Measurements from ENCODE around the gene PPP2R2B.

PPP2R2B gene

GRCh38 chr5:146860213-146860893 lies 18.2 kb downstream of the PPP2R2B start:
- TF ChIP-seq REST (IDR thresholded peaks at IDR 0.05; ENCODE audit: insufficient replicate concordance, low read depth) (no peak), POLR2AphosphoS5 (IDR thresholded peaks at IDR 0.05; ENCODE audit: low read depth) (no peak), GABPA (IDR thresholded peaks at IDR 0.05; ENCODE audit: low read depth) (no peak), CTCF (IDR thresholded peaks at IDR 0.05; ENCODE audit: insufficient read depth, low read length) (no peak), SPI1 (IDR thresholded peaks at IDR 0.05; ENCODE audit: borderline replicate concordance, low read depth) (no peak)
- Histone ChIP-seq H3K27me3 (ENCODE audit: insufficient read depth, poor library complexity, severe bottlenecking) (no peaks in the 10 kb centered on the region), H3K4me3 (replicated peaks; ENCODE audit: insufficient read depth, low read length) (no peak overlapping the region), H3K27ac (replicated peaks) (no peak overlapping the region)
- DNase-seq (ENCODE audit: low read depth in 1 of 2, low spot score in 1 of 2), result no peak

- Histone ChIP-seq H3K27me3 (ENCODE audit: insufficient read depth, poor library complexity, severe bottlenecking) (no peaks in the 10 kb centered on the region), H3K4me3 (replicated peaks; ENCODE audit: insufficient read depth, low read length) (no peak overlapping the region), H3K27ac (replicated peaks) (no peak overlapping the region)
- TF ChIP-seq GABPA (IDR thresholded peaks at IDR 0.05; ENCODE audit: low read depth) (no peak), CTCF (IDR thresholded peaks at IDR 0.05; ENCODE audit: insufficient read depth, low read length) (no peak), SPI1 (IDR thresholded peaks at IDR 0.05; ENCODE audit: borderline replicate concordance, low read depth) (no peak), POLR2AphosphoS5 (IDR thresholded peaks at IDR 0.05; ENCODE audit: low read depth) (no peak), REST (IDR thresholded peaks at IDR 0.05; ENCODE audit: insufficient replicate concordance, low read depth) (no peak)
- no peak for DNase-seq (ENCODE audit: low read depth in 1 of 2, low spot score in 1 of 2)
These were observed 26.5 kb downstream of the PPP2R2B start for GRCh38 chr5:146852089-146852488.

- TF ChIP-seq REST (IDR thresholded peaks at IDR 0.05; ENCODE audit: insufficient replicate concordance, low read depth) (no peak), POLR2AphosphoS5 (IDR thresholded peaks at IDR 0.05; ENCODE audit: low read depth) (no peak), GABPA (IDR thresholded peaks at IDR 0.05; ENCODE audit: low read depth) (no peak), SPI1 (IDR thresholded peaks at IDR 0.05; ENCODE audit: borderline replicate concordance, low read depth) (no peak), CTCF (IDR thresholded peaks at IDR 0.05; ENCODE audit: insufficient read depth, low read length) (no peak)
- no peak for DNase-seq (ENCODE audit: low read depth in 1 of 2, low spot score in 1 of 2)
- H3K27ac ChIP-seq (replicated peaks), result no peak overlapping the region
These were observed 27.4 kb downstream of the PPP2R2B start for GRCh38 chr5:146851133-146851532.

More at GRCh38 chr5:146851133-146851532, 27.4 kb downstream of the PPP2R2B start:
- H3K4me3 ChIP-seq (replicated peaks; ENCODE audit: insufficient read depth, low read length), result no peak overlapping the region
- H3K27me3 ChIP-seq (ENCODE audit: insufficient read depth, poor library complexity, severe bottlenecking), result no peaks in the 10 kb centered on the region
